Sciatic nerve (tissue), 2 donors: ENCODE measurements around the gene COL18A1. TPM values are rescaled to one million over a fixed set of nuclear protein-coding genes. Genes with fewer than 3 reads are reported as not detected.
A peak's percentile ranks its signal among the peaks of the same experiment; 100 is the strongest.
"Not testable (repeated sequence)": the region's sequence is repeated elsewhere in the genome, so short reads cannot be mapped to it uniquely, and the experiment has no call there.

ENCODE experiments used
- ATAC-seq: fragments of 200-7000 bp; cut with Tn5 transposase; one replicate; pipeline ENCODE4 v1.9.1; 2020; ENCODE audit warnings: mild to moderate bottlenecking, moderate library complexity
- DNase-seq: peaks from one replicate; pipeline ENCODE4 v3.0.0-alpha.2; 2020; ENCODE audit warnings: low spot score
- intact Hi-C: fragments of 100-400 bp; cut with DNase I; formaldehyde crosslinking; loops from one replicate; pipeline ENCODE4 v1.14.2; 2022
- total RNA-seq: library from RNA; stranded (reverse); fragmentation: NEBNext Ultra II Directional; extraction: Animal tissue kit (Norgen Biotek cat#: 25700); gene quantifications from one replicate; pipeline ENCODE4 v1.2.1, GENCODE V29; 2021
- donor health status: DM: no; HTN: no; CAD: no.
- donor health status: DM: no; HTN: no; CAD: no.

The COL18A1 gene
- total RNA-seq, 1 donor from 2014 or later: 129 TPM

DNA sequence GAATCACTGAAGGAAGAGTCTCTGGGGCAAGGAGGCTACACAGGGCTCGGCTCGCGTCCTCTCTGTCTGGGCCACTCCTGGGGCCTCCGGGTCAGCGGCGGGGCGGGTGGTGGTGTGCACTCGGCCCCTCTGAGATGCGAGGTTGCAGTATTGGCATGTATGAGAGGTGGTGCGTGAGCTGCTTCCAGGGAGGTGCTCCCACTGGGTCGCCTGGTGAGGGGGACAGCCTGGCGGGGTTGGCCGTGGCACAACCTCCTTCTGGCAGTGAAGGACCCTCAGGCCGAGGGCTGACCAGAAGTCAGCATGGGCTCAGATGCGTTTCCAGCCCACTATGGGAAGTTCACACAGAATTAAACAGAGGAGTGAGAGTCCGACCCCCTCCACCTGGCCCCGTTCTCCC is 38.5 kb upstream of the COL18A1 start:
- intact Hi-C loops: no loop called here
- no peak for ATAC-seq

DNA sequence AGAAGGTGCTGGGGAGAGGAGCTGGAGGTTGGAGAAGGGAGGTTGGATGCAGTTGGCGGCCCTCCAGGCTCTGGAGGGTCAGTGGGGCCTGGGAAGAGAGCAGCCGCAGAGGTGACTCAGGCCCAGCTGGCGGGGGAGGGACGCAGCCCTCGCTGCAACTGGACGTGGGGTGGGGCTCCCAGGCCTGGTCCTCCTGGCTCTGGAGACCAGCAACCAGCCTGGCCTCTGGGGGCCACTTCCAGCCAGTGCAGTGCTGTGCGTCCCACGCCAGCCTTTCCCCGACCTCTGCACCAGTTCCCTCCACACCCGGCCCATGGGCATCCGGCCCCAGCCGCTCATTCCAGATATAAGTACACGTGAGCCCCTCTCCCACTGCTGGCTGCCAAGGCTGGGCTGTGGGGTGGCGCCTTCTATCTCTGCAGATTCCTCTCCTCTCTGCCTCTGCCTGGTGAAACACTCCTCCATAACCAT is 38.0 kb upstream of the COL18A1 start:
- intact Hi-C loops: no loop called here
- DNase-seq (no peak), ATAC-seq (no peak)

More for the DNA sequence above, 38.5 kb upstream of the COL18A1 start:
- no peak for DNase-seq

DNA sequence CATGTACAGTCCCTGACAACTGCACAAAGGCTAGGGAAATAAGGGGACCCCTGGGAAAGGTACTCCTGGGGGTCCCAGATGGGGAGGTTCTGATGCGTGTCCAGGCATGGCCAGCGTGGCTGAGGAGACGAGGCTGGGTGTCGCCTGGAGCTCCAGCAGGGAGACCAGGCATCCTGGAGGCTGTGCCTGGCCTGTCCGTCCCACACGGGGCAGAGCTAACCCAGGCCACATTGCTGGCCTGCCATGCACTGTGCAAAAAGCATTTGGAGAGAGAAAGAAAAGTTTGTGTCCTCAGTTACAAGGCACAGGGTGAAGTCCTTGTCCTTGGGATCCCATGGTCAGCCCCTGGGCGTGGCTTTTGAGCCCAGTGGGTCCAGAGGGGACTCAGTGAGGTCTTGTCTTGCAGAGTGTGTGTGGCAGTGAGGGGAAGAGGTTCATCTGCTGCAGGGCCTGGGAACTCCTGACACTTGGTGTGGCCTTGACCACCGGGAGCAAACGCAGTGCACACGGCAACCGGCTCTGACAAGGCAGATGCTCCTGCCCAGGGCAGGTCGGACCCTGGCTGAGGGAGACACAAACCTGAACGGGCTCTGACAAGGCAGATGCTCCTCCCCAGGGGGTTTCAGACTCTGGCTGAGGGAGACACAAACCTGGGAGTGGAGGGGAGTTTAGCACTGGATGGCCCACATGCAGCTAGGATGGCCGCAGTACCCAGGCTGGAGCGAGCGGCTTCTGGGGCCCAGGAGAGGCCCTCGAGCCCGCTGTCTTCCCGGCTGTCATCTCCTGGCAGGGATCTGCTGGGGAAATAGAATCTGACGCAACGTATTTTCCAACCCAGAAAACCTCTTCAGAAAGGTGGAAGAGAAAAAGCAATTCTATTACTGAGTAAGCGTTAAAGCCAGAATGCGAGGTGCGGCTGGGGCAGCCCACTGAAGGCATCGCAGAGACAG is 37.3 kb upstream of the COL18A1 start:
- ATAC-seq: no peak
- no peak for DNase-seq
- intact Hi-C loops: no loop called here

DNA sequence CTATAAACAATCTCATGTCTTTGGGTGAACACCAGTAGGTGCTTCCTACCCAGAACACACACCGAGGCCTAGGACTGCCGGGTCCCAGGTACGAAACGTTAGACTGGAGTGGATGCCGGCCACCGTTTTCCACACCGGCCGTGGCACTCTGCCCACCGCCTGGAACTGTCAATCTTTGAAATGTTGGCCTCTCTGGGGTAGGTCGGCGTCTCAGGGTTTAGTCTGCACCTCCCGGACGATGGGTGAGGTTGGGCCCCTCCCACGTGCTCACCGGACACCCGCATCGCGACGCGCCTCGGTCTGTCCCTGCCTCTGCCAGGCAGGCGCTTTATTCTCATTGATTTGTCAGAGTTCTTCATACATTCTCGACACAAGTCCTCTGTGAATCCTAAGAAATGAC is 35.9 kb upstream of the COL18A1 start:
- intact Hi-C loops, DNase-seq, ATAC-seq: not testable (repeated sequence)

DNA sequence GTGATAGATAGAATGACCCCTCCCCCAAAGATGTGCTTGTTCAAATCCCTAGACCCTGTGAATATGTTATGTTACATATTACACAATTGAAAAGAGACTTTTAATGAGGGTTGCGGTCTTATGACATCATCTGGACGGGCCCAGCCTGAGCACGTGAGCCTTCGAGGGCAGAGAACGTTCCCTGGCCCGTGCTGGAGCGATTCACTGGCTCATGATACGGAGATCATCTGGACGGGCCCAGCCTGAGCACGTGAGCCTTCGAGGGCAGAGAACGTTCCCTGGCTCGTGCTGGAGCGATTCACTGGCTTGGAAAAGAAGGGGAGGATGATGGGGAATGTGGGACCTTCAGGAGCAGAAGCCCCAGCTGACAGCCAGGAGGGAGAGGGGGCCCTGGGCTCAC is 34.4 kb upstream of the COL18A1 start:
- intact Hi-C loops: no loop called here
- DNase-seq: no peak

DNA sequence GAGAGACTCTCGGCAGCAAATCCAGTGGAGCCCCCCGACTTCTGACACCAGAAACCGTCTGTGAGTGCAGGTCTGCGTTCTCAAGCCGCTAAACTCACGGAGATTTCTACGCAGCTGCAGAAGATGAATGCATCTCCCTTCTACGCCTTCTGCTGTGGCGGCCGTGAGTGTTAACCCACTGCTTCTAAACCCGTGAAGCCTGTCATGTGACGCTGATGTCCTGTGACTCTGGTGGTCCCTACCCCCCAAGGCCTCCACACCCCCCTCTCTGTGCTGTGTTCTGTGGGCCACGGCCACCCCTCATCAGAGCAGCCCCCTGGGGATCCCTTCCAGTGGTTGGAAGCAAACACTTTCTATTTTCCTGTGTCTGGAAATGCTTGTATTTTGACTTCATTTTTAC is 33.9 kb upstream of the COL18A1 start:
- intact Hi-C loops: no loop called here
- no peak for DNase-seq

More for the DNA sequence above, 34.4 kb upstream of the COL18A1 start:
- ATAC-seq: peak; percentile 54

DNA sequence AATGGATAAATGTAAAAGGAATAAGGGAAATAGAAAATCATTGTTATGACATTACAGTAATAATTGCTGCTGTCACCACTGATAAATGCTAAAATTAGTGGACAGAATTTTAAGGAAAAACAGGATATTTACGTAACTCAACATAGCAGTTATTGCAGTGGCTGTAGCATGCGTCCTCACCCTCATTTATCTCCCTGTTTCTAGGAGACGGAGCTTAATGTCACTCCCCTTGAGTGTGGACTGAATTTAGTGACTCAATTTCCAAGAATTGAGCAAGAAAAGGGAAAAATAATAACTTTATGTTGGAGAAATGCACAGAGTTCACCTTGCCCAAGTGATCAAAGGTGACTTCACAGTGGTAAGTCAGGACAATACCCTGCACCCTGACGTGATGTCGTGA is 33.3 kb upstream of the COL18A1 start:
- DNase-seq (no peak), ATAC-seq (no peak)
- intact Hi-C loops: no loop called here

More for the DNA sequence above, 33.9 kb upstream of the COL18A1 start:
- no peak for ATAC-seq

DNA sequence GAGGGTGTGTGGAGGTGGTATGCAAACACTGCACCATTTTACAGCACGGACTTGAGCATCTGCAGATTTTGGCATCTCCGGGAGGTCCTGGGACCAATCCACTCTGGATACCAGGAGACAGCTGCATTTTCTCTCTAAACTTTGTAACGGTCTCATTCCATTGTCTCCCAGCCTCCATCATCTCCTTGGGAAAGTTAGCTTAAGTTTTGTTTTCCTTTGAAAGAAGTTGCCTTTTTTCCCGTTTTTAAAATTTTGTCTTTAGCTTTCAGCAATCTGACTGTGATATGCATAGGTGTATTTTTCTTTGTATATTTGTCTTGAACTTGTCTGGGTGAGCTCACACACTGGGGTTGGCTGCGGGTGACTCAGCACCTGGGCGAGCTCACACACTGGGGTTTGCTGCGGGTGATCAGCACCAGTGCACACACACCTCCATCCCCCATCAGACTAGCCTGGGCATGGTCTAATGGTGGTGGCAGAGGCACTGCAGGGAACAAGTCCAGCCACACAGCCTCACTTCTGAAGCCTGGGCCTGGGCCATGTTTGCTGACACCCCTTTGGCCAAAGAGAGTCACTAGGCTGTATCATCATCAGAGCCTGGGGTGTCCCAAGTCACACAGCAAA is 32.1 kb upstream of the COL18A1 start:
- intact Hi-C loops: no loop called here
- ATAC-seq (no peak), DNase-seq (no peak)

DNA sequence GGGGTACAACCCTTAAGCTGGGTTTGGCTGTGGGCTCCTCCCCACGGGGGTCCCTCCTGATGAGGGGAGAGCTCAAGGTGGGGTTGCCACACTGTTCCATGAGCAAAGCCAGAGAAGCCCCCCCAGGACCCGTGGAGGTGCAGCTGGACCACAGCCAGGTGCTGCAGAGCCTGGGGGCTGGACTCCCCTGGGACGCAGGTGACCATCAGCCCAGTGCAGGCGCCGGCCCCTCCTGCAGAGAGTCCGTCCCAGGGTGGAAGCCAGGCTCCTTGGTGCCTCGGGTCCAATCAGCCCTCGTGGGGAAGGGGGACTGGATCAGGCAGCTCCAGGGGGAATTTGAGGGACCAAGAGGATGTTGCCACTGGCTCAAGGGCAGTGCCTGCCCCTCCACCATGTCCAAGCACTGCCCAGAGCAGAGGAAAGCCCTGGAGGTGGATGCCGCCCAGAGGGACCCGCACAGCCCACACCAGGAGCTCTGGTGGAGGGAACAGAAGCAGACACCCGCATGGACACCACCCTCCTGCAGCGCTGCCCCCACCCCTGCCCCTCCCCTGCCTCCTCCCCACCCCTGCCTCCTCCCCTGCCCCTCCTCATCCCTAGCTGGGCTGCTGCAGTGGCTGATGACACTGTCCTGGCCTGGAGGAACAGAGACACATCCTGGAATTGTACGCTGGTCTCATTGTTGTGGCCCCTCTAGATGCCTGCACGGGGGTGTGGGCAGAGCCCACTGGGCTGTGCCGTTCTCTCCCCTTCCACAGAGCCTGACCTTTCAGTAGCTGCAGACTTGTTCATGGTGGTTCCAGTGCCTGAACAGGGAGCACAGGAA is 30.8 kb upstream of the COL18A1 start:
- intact Hi-C loops: no loop called here
- no peak for ATAC-seq
- peak; percentile 27 for DNase-seq

DNA sequence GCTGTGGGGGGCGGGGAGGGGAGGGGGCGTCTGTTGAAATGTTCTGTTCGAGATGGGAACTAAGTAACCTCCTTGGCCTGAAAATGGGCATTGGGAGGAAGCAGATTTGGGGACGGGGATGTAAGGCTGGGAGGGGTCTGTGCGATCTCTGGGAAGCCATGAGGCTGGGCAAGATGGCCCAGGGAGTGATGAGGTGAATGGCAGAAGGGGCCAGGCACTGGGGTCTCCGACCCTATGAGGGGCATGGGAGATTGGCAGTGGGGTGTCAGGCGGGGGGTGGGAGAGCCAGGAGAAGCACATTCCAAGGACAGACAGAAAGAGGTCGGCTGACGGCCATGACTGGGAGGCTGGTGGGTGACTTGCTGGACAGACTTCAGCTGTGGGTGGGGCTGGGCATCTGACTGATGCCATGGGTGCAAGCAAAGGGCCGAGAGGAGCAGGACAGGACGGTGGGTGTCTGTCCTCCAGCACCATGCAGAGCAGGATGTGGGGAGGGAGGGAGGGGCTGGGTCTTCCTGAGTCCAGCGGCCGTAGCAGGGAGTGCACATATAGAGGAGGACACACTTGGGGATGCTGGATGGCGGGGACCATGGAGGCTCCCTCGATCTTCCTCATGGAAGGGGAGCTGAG is 30.0 kb upstream of the COL18A1 start:
- DNase-seq (peak; percentile 57), ATAC-seq (no peak)
- intact Hi-C loops: no loop called here

DNA sequence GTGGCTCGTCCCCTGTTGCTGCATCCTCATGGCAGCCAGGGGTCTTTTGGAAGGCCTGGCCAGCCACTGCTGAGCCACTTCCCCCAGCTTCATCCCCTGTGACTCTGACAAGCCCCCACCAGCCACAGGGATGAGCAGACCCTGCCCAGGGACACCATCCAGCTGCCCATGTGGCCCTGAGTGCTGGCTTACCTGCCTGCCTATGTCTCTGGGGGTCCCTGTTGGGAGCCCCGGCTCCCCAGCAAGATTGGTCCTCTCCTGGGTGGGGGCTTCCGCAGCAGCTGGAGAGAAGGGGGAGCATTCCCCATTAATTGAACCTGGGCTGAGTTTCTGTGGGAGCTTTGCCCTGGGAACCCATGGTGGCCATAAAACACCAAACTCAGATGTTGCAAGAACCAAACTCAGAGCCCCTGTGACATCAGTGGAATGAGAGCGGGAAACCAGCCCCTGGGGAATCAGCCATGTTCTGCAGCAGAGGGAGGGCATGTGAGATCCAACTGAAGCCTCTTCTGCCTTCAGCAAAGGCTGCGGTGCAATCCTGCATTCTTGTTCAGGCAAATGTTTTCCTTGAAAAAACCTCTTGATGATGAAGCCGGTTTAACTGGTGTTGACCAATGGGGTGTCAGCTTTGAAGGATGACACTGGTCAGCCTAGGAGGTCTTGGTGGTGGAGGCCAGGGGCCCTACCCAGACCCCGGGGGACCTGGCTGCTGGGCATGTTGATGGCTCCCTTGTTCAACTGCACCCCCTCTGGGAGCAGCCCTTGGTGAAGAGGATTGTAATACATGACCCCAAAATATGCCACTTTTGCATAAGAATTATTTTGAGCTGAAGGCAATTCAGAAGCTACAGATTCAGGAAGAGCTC is 28.3 kb upstream of the COL18A1 start:
- intact Hi-C loops: no loop called here

DNA sequence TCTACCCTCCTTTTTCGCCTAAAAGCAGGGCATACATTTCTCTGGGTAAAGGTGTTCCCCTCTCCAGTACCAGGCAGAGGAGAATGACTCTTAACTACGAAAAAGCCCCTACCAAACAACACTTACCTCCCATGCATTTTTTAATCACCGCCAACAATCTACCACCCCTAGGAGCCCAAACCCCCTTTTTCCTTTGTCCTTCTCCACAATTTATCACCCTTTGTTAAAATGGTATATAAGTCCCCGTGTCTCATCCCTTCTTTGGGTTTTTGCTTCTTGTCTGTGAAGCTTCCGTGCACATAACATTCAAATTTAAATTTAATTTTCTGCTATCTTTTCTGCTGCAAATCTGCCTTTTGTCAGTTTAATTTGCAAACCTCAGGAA is 27.6 kb upstream of the COL18A1 start:
- DNase-seq: no peak
- no peak for ATAC-seq
- intact Hi-C loops: no loop called here

More for the DNA sequence above, 28.3 kb upstream of the COL18A1 start:
- DNase-seq: peak; percentile 56
- no peak for ATAC-seq

DNA sequence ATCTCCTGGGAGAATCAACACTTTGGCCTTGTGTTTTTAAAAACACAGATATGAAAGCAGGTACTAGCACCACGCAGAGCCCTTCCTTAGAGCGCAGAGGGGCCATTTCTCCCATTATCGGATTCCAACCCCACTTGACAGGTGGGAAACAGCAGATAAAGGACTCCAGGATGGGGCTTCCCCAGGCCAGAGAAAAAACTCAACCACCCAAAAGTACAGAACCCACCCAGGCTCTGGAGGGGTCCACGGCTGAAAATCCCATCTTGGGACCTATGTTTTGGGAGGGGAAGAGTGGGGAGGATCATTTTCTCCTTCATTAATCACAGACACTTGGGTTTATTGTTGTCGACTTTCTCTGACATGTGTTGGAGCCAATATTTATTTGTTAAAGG is 27.1 kb upstream of the COL18A1 start:
- intact Hi-C loops: no loop called here
- DNase-seq: peak; percentile 19

DNA sequence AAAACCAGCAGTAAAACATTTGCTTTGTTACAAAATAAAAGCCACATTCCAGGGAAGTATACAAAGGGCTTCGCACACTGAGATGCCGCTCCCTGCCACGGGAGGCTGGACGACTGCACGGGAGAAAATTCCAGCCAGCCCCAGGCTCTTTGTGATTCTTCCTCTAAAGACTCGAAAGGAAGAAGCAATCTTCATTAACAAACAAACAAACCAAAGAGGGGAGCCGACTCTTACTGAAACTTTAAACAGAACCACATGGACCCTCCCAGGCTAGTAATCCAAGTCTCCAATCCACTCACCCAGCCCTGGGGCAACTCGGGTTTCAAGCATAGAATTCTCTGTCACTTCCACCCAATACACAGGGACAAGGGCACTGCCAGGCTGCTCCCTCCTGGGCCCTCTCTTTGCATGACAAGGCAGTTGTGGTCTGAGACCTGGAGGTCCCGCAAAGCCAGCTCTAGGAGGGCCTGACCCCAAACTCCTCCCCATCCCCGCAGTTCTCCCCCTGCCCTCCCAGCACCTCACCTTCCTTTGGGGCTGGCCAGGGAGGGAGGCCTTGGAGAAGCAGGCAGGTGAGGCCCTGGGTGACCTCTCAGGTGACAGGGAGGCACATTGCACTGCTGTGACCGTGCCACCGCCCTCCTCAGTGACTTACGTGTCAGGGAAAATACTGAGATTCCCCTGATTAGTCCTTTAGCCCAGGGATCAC is 26.6 kb upstream of the COL18A1 start:
- intact Hi-C loops: no loop called here
- peak; percentile 55 for DNase-seq
- no peak for ATAC-seq

More for the DNA sequence above, 27.1 kb upstream of the COL18A1 start:
- no peak for ATAC-seq

DNA sequence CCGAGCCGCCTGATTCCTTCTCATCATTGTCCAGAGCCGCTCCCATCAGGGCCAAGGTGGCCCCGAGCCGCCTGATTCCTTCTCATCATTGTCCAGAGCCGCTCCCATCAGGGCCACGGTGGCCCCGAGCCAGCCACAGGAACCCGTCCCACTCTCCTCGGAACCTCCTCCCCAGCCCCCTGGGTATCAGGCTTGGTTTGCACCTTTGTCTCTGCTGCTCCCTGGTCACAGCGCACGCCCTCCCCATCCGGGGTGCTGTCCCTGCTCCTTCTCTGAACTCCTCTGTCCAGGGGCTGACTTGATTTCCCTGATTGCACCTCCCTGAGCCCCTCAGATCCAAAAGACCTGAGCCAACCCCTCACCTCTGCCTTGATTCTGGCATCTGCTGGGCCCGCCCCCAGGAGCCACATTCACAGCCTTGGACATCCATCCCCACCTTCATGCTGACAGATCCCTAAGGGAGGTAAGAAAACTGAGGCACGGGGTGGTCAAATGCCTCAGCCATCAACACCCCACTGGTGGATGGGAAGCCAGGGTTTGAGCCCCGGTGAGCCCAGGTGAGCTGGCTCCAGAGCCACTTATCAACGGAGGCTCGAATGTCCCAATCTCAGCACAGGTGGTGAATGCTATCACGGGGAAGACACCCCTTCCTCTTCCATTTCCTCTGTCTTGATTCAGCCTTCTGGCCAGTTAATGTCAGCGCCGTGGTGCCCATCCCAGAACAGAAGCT is 25.6 kb upstream of the COL18A1 start:
- no peak for ATAC-seq
- intact Hi-C loops: no loop called here
- peak; percentile 42 for DNase-seq

DNA sequence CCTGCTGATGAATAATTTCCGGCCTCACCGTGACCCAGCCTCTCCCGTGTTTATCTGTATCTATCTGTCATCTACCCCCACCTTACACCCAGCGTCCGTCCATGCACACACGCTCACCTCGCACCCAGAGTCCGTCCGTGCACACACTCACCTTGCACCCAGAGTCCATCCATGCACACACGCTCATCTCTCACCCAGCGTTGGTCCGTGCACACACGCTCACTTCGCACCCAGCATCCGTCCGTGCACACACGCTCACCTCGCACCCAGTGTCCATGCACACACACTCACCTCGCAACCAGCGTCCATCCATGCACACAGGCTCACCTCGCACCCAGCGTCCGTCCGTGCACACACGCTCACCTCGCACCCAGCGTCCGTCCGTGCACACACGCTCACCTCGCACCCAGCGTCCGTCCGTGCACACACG is 25.0 kb upstream of the COL18A1 start:
- no peak for ATAC-seq
- DNase-seq: peak; percentile 28
- intact Hi-C loops: no loop called here

DNA sequence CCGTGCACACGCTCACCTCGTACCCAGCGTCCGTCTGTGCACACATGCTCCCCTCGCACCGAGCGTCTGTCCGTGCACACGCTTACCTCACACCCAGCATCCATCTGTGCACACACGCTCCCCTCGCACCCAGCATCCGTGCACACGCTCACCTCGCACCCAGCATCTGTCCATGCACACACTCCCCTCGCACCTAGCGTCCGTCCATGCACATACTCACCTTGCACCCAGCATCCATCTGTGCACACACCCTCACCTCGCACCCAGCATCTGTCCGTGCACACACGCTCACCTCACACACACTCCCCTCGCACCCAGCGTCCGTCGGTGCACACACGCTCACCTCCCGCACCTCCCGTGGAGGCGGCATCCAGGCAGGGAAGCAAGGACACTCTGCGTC is 24.4 kb upstream of the COL18A1 start:
- ATAC-seq (no peak), DNase-seq (peak; percentile 52)
- intact Hi-C loops: no loop called here
